Effector CD4-positive, alpha-beta T cell (primary cell): ENCODE results near the gene PLAGL1.

Experiments used
- DNase-seq: peaks from one replicate; pipeline ENCODE4 v3.0.0-alpha.2; 2020

Gene PLAGL1

GRCh38 chr6:143965503-143966171, 42.4 kb downstream of the PLAGL1 start:
- DNase-seq: no peak

DNA sequence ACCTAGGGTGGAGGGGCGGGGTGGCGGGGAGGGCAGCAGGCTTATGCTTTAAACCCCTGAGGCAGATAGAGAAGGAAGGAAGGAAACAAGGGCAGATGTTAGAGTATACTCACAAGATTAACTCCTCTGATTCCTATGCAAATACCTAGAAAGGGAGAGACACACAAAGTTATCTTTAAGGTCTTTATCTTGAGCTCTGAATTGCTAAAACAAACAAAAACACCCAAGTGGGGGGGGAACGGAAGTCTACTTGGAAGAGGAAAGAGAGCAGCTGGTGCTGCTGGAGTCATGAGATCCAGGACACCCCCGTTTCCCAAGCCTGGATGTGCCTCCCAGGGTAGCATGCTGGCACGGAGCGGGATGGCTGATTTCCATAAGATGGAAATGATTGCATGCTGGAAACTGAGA, 43.4 kb downstream of the PLAGL1 start:
- no peak for DNase-seq

DNA sequence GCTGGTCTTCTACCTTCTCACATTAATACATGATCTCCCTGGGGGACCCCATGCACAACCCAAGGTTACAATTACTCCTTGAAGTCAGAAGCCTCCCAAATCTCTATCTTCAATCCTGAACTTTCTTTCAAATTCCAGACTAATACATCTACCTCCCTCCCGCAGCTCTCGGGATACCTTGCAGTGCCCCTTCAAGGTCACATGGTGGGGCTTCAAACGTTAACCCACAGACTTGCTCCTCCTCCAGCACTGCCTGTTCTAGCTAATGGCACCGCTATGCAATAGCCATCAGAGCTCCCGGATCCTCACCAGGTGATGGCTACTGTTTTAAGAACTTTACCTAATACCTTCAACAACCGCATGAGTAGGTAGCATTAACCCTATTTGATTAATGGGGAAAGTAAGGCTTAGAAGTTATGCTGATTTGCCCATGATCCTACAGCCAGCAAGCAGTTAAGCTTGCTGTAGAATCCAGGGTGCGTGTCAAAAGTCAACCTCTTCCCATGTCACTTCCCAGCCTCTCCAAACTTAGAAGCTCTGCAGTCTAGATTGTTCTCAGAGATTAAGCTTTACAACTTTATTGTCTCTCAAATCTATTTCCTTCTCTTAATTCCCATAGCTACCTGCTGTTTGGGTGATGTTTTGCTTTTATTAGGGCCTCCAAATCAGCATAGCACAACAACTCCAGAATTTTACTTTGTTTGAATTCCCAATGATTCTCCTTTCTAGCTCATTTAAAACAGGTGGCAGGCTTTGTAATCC, 44.7 kb downstream of the PLAGL1 start:
- DNase-seq: no peak

DNA sequence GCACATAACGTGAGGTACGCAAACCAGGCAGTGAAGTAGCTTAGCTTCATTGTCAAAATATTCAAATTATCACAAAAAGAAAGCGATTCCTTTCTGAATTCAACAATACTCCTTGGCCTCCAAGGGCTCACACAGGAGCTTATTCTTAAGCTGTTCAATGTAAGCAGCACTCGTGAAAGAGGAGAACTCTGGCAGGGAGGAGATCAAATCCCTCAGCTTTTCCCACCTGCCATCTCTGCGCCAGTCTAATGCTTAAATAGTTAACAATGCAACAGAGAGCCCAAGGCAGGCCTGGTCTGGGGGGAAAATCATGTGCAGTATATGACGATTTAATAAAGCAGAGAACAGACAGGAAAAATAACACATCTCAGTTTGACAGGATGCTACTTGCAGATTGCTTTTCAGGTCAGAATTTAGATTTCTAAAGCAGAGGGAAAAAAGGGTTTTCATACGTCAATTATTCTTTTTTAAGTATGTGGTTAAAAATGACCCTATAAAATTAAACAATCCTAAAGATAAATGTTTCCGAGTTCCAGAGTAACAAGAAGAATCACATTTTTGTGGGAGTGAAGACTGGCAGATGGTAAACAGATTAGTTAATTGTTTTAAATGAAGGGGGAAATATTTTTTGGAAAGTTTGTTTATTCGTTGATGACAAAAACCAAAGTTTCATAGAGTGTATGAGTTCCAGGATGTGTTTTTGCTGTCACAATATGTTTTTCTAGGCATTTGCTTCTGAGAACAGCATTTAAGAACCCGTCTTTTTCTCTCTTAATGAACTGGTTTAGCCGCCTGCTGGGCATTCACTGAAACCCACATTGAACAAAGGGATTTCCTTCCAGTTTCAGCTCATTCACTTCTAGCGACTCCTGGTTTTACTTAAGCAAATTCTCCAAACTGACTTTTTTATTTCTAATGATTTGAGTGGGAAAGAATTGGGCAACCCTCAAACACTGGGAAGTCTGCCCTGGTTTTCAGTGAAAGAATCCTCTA, 45.9 kb downstream of the PLAGL1 start:
- no peak for DNase-seq

- DNase-seq: no peak
These were observed 47.0 kb downstream of the PLAGL1 start for GRCh38 chr6:143961066-143961465.

DNA sequence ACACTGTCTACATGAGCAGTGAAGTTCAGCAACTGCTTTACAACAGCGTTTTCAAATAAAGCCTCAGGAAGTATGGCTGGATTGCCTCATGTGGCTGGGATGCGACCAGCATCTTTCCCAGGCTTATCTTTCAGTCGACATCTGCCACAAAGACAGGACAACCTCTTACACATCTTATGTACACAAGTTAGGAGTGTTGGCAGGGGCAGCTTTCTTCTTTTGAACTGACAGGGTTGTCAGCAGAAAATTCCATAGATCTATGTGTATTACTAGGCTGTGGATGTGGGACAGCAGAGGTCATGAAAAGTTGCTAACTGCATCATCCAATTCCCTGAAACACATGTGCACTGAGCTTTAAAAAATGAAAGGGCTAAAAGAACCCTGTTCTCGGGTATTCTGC, 48.1 kb downstream of the PLAGL1 start:
- DNase-seq: no peak

DNA sequence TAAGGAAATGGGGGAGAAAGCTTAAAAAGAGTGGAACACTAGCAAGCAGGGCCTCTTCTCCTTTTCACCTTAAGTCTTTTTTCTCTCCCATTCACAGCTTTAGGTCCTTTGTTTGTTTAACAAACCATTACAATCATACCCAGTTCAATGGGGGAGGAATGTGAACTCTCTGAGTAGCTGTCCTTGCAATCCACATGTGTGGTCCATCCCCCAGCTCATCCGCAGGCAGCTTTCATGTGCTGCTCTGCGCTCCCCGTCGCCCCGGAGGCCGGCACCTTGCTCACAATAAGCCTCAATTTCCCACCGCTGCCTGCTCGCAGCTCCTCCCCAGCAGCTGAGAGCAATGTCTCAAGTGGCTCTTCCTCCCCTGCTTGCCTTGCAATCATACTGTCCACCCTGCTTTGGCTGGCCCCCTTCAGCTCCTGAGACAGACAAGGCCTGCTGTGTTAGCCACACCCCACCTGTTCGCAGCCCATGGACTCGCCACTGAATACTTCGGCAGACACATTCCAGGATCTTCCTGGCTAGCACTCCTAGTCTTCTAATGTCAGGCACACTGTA, 49.1 kb downstream of the PLAGL1 start:
- DNase-seq: no peak

- no peak for DNase-seq
These were observed 50.3 kb downstream of the PLAGL1 start for GRCh38 chr6:143957679-143958274.

DNA sequence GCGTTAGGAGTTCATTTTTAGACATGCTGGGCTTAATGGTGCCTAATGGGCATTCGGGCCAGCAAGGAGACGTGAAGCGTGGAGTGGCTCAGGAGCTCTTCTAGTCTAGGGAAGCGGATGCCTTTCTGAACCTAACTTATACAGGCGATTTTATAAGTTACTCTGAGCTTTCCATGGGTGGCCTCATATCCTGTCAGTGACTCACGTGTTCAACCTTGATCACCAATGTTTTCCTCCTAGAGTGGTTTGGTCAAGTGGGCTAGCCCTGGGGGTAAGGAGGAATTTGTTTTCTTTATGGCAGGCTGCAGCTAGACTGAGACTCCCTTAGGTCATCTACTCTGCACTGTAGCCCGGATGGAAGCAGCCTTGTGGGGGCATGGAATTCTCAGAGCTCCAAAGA, 52.1 kb downstream of the PLAGL1 start:
- DNase-seq: no peak

DNA sequence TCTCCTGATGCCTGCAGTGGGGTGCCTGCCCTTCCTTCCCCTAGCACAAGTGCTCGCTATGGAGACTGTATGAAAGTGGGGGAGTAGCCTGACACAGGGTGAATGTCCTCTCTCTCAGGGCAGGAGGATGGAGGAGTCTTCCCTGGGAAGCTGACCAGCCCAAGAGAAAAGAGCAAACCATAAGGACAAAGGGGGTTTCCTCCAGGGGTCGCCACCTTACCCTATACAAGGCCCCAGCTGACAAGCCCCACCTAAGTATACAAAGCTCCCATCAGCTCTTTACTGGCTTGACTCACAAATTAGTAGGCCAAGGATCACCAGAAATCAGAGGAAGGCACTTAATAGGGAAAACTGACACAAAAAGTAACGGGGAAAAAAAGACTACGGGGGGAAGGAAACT, 54.1 kb downstream of the PLAGL1 start:
- no peak for DNase-seq

DNA sequence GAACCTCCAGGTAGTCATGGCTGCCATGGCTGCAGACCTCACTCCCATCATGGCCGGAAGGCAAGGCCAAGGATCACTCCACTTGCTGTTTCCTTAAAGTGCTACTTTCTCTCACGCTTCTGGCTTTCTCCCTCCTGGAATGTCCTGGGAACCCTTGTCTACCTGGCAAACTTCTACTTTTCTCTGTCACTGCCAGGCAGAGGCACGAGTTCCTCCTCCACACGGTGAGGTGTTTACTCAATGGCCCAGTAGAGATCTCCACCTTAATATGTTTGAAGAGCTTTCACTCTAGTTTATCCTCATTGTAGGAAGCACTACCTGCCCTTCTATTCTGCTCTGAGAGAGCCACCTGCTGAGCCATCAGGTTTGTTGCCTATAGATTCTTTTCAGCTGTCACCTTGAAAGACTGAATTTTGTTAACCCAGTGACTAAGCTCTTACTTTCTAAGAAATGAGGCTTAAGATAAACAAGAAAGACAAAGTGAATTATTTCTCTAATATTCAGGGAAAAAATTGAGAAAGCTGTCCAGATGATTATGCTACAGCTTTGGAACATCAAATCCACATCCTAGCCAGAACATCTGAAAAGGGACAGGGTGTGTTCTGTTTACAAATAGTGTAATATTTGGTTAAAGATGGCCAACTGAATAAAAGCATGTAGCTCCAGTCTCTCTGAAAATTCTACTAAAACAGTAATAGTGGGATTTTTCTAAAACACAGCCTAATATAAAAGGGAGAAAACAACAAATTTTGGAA, 54.9 kb downstream of the PLAGL1 start:
- no peak for DNase-seq

DNA sequence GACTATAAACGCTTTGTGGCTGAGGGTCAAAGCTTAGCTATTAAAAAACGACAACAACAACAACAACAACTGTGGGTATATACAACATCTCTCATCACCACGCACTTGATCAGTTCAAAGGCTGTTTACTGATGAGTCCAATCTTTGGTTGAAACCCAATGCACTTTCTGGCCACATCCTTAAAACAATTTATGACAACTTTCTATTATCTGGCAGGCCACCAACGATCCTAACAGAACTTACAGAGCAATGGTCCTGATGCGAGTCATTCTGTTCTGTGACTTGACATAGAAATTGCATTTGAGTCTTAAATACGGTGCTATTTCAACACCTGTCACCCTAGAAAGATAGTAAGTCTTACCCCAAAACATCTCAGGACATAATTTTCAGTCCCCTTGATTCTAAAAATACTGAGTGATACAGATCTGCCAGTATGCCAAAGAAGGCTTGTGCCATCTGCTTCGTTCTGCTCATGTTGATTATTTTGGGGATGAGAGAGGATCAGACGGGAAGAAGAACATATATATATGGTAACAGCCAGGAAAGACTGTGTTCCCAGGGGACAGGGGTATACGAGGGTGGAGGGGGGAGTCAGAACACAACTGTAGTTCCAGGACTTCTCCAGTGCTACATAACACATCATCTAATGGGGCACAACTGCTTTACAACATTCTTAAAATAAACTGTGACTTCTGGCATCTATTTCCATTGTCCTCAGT, 55.8 kb downstream of the PLAGL1 start:
- DNase-seq: no peak

DNA sequence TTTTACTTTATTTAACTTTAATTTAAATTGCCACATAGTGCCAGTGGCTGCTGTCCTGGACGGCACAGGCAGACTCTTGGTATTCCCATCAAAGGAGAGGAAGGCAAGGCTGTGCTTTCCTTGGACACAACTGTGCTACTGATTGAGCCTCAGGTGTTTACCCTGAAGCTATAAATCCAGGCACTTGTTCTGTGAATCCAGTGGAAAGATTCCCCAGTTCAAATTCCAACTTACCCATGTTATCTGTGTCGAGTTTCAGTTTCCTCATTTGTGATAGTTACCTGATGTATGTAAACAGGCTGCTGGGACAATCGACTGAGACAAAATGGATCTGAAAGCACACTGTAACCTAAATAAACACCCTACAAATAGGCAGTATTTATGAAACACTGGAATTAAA, 57.2 kb downstream of the PLAGL1 start:
- DNase-seq: no peak

DNA sequence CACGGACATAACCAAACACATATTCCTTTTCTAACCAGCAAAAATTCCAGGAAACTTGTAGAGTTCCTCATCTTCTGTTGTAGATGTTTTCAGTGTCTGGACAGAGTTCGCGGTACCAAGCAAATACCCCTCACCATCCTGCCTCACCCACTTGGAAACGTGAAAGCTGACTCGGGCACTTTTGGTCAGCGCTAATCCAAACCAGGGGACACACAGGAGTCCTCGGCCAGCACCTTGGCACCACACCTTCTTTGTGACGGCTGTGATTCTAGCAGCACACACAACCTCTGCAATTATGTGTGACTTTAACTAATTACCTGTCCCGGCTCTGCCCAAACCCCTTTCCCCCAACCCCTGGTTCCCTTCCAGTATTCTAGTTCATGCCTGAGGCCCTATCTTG, 58.1 kb downstream of the PLAGL1 start:
- no peak for DNase-seq

- DNase-seq: no peak
These were observed 58.5 kb downstream of the PLAGL1 start for GRCh38 chr6:143949535-143949934.

DNA sequence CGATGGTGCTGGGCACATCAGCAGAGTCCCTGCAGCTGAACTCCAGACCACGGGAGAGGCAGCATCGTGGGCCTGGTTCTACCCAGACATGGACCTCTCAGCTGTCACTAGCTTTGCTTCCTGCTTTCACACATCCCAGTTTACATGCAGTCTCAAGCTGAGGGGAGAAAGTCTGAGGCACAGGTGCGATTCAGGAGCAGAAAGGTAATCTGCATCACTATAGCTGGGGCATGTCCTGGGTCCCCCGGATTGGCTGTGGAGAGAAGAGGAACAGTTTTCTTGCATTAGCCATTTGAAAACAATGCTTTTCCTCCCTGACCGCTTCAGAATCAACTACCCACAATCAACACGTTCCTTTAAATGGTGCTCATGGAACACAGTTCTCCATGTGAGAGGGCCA, 59.9 kb downstream of the PLAGL1 start:
- no peak for DNase-seq

- DNase-seq: peak; percentile 30
These were observed 66.0 kb downstream of the PLAGL1 start for GRCh38 chr6:143941852-143942627.

DNA sequence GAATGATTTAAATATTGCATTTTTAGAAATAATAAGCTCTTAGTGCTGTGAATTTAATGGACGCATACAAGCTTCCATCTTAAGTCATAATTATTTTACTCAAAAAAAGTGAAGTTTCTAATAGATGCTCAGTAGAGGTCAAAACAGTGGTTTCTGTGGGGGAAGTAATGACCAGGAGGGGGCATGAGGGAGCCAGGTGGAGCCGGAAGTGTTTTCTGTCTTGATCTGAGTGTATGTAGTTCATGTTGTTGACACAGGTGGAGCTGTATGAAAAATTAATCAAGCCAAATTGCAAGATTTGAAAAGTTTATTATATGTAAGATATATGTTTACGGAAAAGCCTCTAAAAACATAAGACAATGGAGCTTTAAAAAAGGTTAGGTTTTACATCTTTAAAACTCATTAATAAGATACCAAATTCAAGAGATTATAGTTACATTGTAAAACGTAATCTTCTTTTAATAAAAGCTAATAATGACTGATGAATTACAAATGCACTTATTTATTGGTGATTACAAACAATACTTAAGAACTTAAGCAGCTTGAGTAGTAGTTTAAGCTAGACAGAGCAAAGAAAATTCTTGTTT, 68.0 kb downstream of the PLAGL1 start:
- DNase-seq: peak; percentile 37

- no peak for DNase-seq
These were observed 68.7 kb downstream of the PLAGL1 start for GRCh38 chr6:143939364-143939763.

DNA sequence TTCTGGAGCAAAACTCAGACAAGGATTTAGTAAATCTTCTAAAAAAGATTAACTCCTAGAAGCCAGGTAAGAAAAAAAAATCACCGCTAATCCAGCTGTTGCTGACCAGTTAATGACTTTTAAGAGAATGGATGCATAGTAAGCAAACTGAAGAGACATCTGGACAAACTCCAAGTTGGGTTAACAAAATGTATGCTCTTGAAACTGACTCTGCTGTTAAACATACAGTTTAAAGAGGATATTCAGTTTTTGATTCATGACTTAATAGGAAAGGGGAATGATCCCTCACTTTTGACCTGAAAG, 70.4 kb downstream of the PLAGL1 start:
- DNase-seq: no peak
